IMR-90 (cell line): ENCODE data around the gene LY6G6F. TPM values are rescaled to one million over a fixed set of nuclear protein-coding genes. Genes with fewer than 3 reads are reported as not detected.
A peak's percentile ranks its signal among the peaks of the same experiment; 100 is the strongest.

ENCODE experiments used
- ATAC-seq: fragments of 200-7000 bp; cut with Tn5 transposase; 2 replicates; pipeline ENCODE4 v1.9.1; 2020; ENCODE audit warnings: low read depth, mild to moderate bottlenecking, moderate library complexity
- BruUV-seq: library from RNA; stranded (reverse); fragments of 400-500 nt; replicated peaks from 2 replicates; lab custom pipeline; 2021; lab: Mats Ljungman, UMichigan
- CTCF ChIA-PET: fragments of 300-600 bp; formaldehyde crosslinking; extraction: SDS; loops from one replicate; lab custom pipeline; 2021; ENCODE audit warnings: antibody characterized with exemption; lab: Yijun Ruan, JAX
- POLR2A ChIA-PET: fragments of 300-600 bp; sonication (Branson Sonifier 250); formaldehyde crosslinking; loops from one replicate; lab custom pipeline; 2022; ENCODE audit warnings: antibody characterized with exemption; ENCODE audit not compliant: unreplicated experiment; lab: Charles Lee
- DNase-seq: peaks from one replicate; pipeline ENCODE4 v3.0.0; 2013
- H2AFZ ChIP-seq: replicated peaks from 2 replicates; pipeline ENCODE3; 2013; ENCODE audit warnings: low read length, mild to moderate bottlenecking; ENCODE audit not compliant: poor library complexity
- H2AK5ac ChIP-seq: 2 replicates; pipeline ENCODE4 v1.6.1; 2013; ENCODE audit warnings: low read depth, low read length, inconsistent platforms
- H2AK9ac ChIP-seq: replicated peaks from 2 replicates; pipeline ENCODE3; 2013; ENCODE audit warnings: mild to moderate bottlenecking, low read depth, low read length, moderate library complexity; ENCODE audit not compliant: poor library complexity
- H2BK120ac ChIP-seq: 2 replicates; pipeline ENCODE4 v1.6.1; 2013; ENCODE audit warnings: low read depth, low read length, inconsistent platforms
- H2BK15ac ChIP-seq: 3 replicates; pipeline ENCODE4 v1.6.1; 2013; ENCODE audit warnings: low read depth, low read length, inconsistent platforms
- H2BK20ac ChIP-seq: 2 replicates; pipeline ENCODE4 v1.6.1; 2013; ENCODE audit warnings: low read depth, mild to moderate bottlenecking, inconsistent platforms, low read length, moderate library complexity
- H2BK5ac ChIP-seq: 2 replicates; pipeline ENCODE4 v1.6.1; 2013; ENCODE audit warnings: mild to moderate bottlenecking, low read depth, low read length, inconsistent platforms; ENCODE audit not compliant: poor library complexity, severe bottlenecking
- H3K14ac ChIP-seq: replicated peaks from 2 replicates; pipeline ENCODE4 v1.6.1; 2013; ENCODE audit warnings: low read depth, low read length, inconsistent platforms
- H3K18ac ChIP-seq: 2 replicates; pipeline ENCODE4 v1.6.1; 2013; ENCODE audit warnings: low read depth, low read length, control low read depth
- H3K23ac ChIP-seq: 2 replicates; pipeline ENCODE4 v1.6.1; 2013; ENCODE audit warnings: low read depth, low read length, inconsistent platforms
- H3K27ac ChIP-seq: 2 replicates; pipeline ENCODE4 v1.5.1; 2013; ENCODE audit warnings: mild to moderate bottlenecking, control low read depth, low read length; ENCODE audit not compliant: insufficient read depth
- H3K27me3 ChIP-seq: 2 replicates; pipeline ENCODE4 v1.6.1; 2013; ENCODE audit warnings: low read length; ENCODE audit not compliant: control insufficient read depth, insufficient read depth
- H3K36me3 ChIP-seq: 2 replicates; pipeline ENCODE4 v1.6.1; 2013; ENCODE audit warnings: low read length, mixed read lengths; ENCODE audit not compliant: control insufficient read depth, insufficient read depth
- H3K4ac ChIP-seq: 2 replicates; pipeline ENCODE4 v1.6.1; 2013; ENCODE audit warnings: low read depth, low read length, inconsistent platforms
- H3K4me1 ChIP-seq: 2 replicates; pipeline ENCODE4 v1.6.1; 2013; ENCODE audit warnings: low read length, mixed read lengths; ENCODE audit not compliant: control insufficient read depth, insufficient read depth
- H3K4me2 ChIP-seq: 2 replicates; pipeline ENCODE4 v1.6.1; 2013; ENCODE audit warnings: low read depth, mild to moderate bottlenecking, control low read depth, low read length, moderate library complexity
- H3K4me3 ChIP-seq: 2 replicates; pipeline ENCODE4 v1.5.1; 2013; ENCODE audit warnings: low read depth, mild to moderate bottlenecking, control low read depth, low read length, moderate library complexity; ENCODE audit not compliant: insufficient read depth
- H3K56ac ChIP-seq: 2 replicates; pipeline ENCODE4 v1.6.1; 2013; ENCODE audit warnings: low read length, inconsistent platforms; ENCODE audit not compliant: insufficient read depth; ENCODE audit errors: extremely low read depth
- H3K79me1 ChIP-seq, 2 experiments: 2 replicates each; pipeline ENCODE4 v1.6.1; 2013; ENCODE audit warnings: low read length in 2 of 2, inconsistent platforms in 1 of 2, low read depth in 1 of 2
- H3K9ac ChIP-seq: 2 replicates; pipeline ENCODE4 v1.6.1; 2013; ENCODE audit warnings: low read depth, low read length, control low read depth
- H3K9me1 ChIP-seq: 2 replicates; pipeline ENCODE4 v1.6.1; 2013; ENCODE audit warnings: low read length, inconsistent platforms; ENCODE audit not compliant: insufficient read depth
- H3K9me3 ChIP-seq: 2 replicates; pipeline ENCODE4 v1.6.1; 2013; ENCODE audit warnings: low read length; ENCODE audit not compliant: control insufficient read depth, insufficient read depth
- H4K20me1 ChIP-seq: 2 replicates; pipeline ENCODE4 v1.6.1; 2013; ENCODE audit warnings: low read length, inconsistent platforms; ENCODE audit not compliant: insufficient read depth
- H4K5ac ChIP-seq: 2 replicates; pipeline ENCODE4 v1.6.1; 2013; ENCODE audit warnings: mild to moderate bottlenecking, low read depth, low read length, control low read depth
- H4K8ac ChIP-seq, 2 experiments: 2 replicates each; pipeline ENCODE4 v1.6.1; 2013; ENCODE audit warnings: low read depth in 2 of 2, low read length in 2 of 2, control low read depth in 1 of 2, inconsistent platforms in 1 of 2
- H4K91ac ChIP-seq: 2 replicates; pipeline ENCODE4 v1.6.1; 2013; ENCODE audit warnings: low read depth, low read length, inconsistent platforms; ENCODE audit not compliant: insufficient read depth
- CHD1 ChIP-seq: IDR thresholded peaks from 2 replicates; pipeline ENCODE4 v1.6.1; 2012; ENCODE audit warnings: low read depth, low read length, improper control_type of control experiment
- MAFK ChIP-seq: IDR thresholded peaks from 2 replicates; pipeline ENCODE4 v1.6.1; 2012; ENCODE audit warnings: low read depth, low read length, improper control_type of control experiment
- MAZ ChIP-seq: IDR thresholded peaks from 2 replicates; pipeline ENCODE4 v1.6.1; 2012; ENCODE audit warnings: low read depth, mild to moderate bottlenecking, low read length, improper control_type of control experiment, moderate library complexity, borderline replicate concordance
- NFE2L2 ChIP-seq: fragments of 150-350 bp; IDR thresholded peaks from 2 replicates; pipeline ENCODE4 v1.6.1; 2016; ENCODE audit warnings: low read depth, mild to moderate bottlenecking, low read length
- POLR2A ChIP-seq: IDR thresholded peaks from 2 replicates; pipeline ENCODE4 v1.6.1; 2012; ENCODE audit warnings: mild to moderate bottlenecking, low read depth, low read length
- RCOR1 ChIP-seq: IDR thresholded peaks from 2 replicates; pipeline ENCODE4 v1.6.1; 2012; ENCODE audit warnings: mild to moderate bottlenecking, low read length, improper control_type of control experiment; ENCODE audit not compliant: insufficient replicate concordance
- RFX5 ChIP-seq: IDR thresholded peaks from 2 replicates; pipeline ENCODE4 v1.8.0; 2012; ENCODE audit warnings: low read depth, mild to moderate bottlenecking, low read length, moderate library complexity
- USF2 ChIP-seq: fragments of 150-350 bp; IDR thresholded peaks from 2 replicates; pipeline ENCODE4 v1.6.1; 2017; ENCODE audit warnings: mild to moderate bottlenecking, antibody characterized with exemption, low read length, low read depth
- WGBS, 2 experiments: methylation state at CpG; one replicate each; pipeline versions ENCODE4 v1.1.5 to v1.1.7; 2013; ENCODE audit warnings: missing lambda C conversion rate in 2 of 2; ENCODE audit not compliant: insufficient read length in 1 of 2; ENCODE audit errors: extremely low coverage in 2 of 2; 5-methylcytosine and 5-hydroxymethylcytosine counted together
- dilution Hi-C: fragments of 300-500 bp; cut with HindIII; formaldehyde crosslinking; loops from one replicate; pipeline ENCODE4 v1.14.3; 2018; ENCODE audit warnings: low sequenced_read_pairs; ENCODE audit not compliant: unreplicated experiment
- in situ Hi-C: fragments of 300-500 bp; cut with MboI; formaldehyde crosslinking; loops from 3 replicates; pipeline ENCODE4 v1.14.3; 2019; ENCODE audit warnings: low sequenced_read_pairs, inconsistent platforms, mixed read lengths
- intact Hi-C: fragments of 100-400 bp; cut with micrococcal nuclease; formaldehyde crosslinking; loops from 2 replicates; pipeline ENCODE4 v1.10.0; 2022
- polyA plus RNA-seq, 3 experiments: library from polyadenylated mRNA; depleted of rRNA; stranded (reverse); fragments of >200 nt; gene quantifications; 2 replicates each; pipeline ENCODE4 v1.2.3, GENCODE V29; 2012; ENCODE audit warnings: low replicate concordance in 1 of 3
- total RNA-seq: library from RNA; depleted of rRNA; stranded (reverse); fragments of >200 nt; gene quantifications from 2 replicates; pipeline ENCODE4 v1.2.3, GENCODE V29; 2012

Gene LY6G6F
- total and polyA plus RNA-seq, 2 of the 4 experiments (the other 2 are of a cell fraction), result not detected

DNA sequence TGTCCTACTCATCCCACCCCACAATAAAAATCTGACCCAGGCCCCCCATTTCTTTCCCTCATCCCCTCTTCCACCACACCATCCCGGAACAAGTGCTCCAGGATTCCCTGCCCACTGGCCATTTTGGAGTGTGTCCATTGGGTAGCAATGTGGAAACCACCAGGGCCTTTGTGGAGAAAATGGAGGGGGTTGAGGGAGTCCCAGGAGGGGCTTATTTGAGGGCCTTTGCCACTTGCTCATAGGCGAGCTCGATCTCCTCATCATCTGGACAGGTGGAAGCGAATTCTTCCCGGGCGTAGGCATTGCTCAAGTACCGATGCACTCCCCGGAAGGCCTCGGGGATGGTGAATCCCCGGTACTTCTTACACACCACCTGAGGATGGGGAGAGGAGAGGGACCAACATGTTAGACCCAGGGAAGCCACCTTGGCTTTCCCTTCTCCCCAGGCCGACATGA, 24.0 kb downstream of the LY6G6F start:
- Histone ChIP-seq H3K4me1 (peaks cover 7% of the 10 kb centered on the region), H4K91ac (no peak overlapping the region), H2BK5ac (no peak overlapping the region), H3K79me1 (peaks cover 0 to 60% of the 10 kb centered on the region in 2 experiments; a peak in 3 of 4 replicates), H2BK20ac (no peak overlapping the region), H2AK9ac (peak overlapping the region; percentile 81), H3K9ac (0 out of 2 replicates have a peak overlapping the region, but pooled peaks have one; percentile 0), H4K5ac (no peak overlapping the region), H3K14ac (no peak overlapping the region), H3K18ac (no peak overlapping the region), H3K56ac (no peak overlapping the region), H3K9me1 (peaks cover 5% of the 10 kb centered on the region), H4K20me1 (peaks cover 38% of the 10 kb centered on the region), H4K8ac (no peak overlapping the region), H3K4me3 (no peak overlapping the region), H2BK15ac (no peak overlapping the region), H2BK120ac (no peak overlapping the region), H2AFZ (no peak overlapping the region), H3K36me3 (peaks cover 50% of the 10 kb centered on the region), H3K4ac (0 out of 2 replicates have a peak overlapping the region, but pooled peaks have one; percentile 17), H2AK5ac (peak overlapping the region; percentile 34; the same call in 1 of the 2 replicates), H3K27me3 (no peaks in the 10 kb centered on the region), H3K4me2 (no peak overlapping the region; the same call in 1 of the 2 replicates), H3K23ac (0 out of 2 replicates have a peak overlapping the region, but pooled peaks have one; percentile 31), H3K27ac (no peak overlapping the region), H3K9me3 (no peaks in the 10 kb centered on the region)
- dilution Hi-C loops (no loop called here), in situ Hi-C loops (no loop called here), intact Hi-C loops (loop anchor here (2.0 kb wide), 1 partner anchor 28 kb away; the partner anchor contains the start of gene ABHD16A)
- BruUV-seq, result no TSS peak
- no peak for ATAC-seq
- no peak for DNase-seq
- CTCF ChIA-PET, result interaction anchor here (0.9 kb wide), 1 partner anchor 19 kb away, joined by 3 read pairs; no protein-coding TSS in a partner anchor
- POLR2A ChIA-PET, result interaction anchor here (0.6 to 1.0 kb wide), 3 partner anchors 26 to 97 kb away, joined by 3 to 11 read pairs (median 3); partner anchors contain the start of gene HSPA1B
- WGBS, 2 experiments, result 89% methylated on average over 3 of the region's 11 CpGs; no CpG with 5 or more reads in 1 of the 2 experiments
- TF ChIP-seq NFE2L2, result no peak
- TF ChIP-seq MAZ, result no peak
- TF ChIP-seq POLR2A, result no peak
- TF ChIP-seq RFX5, result no peak
- TF ChIP-seq MAFK, result no peak
- TF ChIP-seq RCOR1, result no peak
- no peak for TF ChIP-seq USF2
- no peak for TF ChIP-seq CHD1
